ENCODE measurements around the gene MGAT5B.
"Not testable (repeated sequence)": the region's sequence is repeated elsewhere in the genome, so short reads cannot be mapped to it uniquely, and the experiment has no call there.

MGAT5B gene

GRCh38 chr17:76949913-76950695, 81.9 kb downstream of the MGAT5B start:
- DNase-seq (ENCODE audit: low read depth in 2 of 2) = no peak

- no peak for DNase-seq (ENCODE audit: low read depth in 2 of 2)
These were observed 83.2 kb downstream of the MGAT5B start for GRCh38 chr17:76951375-76951905.

GRCh38 chr17:76952402-76952801, 84.2 kb downstream of the MGAT5B start:
- no peak for DNase-seq (ENCODE audit: low read depth in 2 of 2)

- DNase-seq (ENCODE audit: low read depth in 2 of 2) = no peak
These were observed 84.9 kb downstream of the MGAT5B start for GRCh38 chr17:76953066-76953465.

- DNase-seq (ENCODE audit: low read depth in 2 of 2) = no peak
These were observed 85.7 kb downstream of the MGAT5B start for GRCh38 chr17:76953946-76954345.

GRCh38 chr17:76955191-76955590, 87.0 kb downstream of the MGAT5B start:
- no peak for DNase-seq (ENCODE audit: low read depth in 2 of 2)

- no peak for DNase-seq (ENCODE audit: low read depth in 2 of 2)
These were observed 88.8 kb downstream of the MGAT5B start for GRCh38 chr17:76956846-76957540.

- DNase-seq (ENCODE audit: low read depth in 2 of 2) = no peak
These were observed 89.7 kb downstream of the MGAT5B start for GRCh38 chr17:76957678-76958464.

GRCh38 chr17:76958974-76959373, 90.8 kb downstream of the MGAT5B start:
- no peak for DNase-seq (ENCODE audit: low read depth in 2 of 2)

- no peak for DNase-seq (ENCODE audit: low read depth in 2 of 2)
These were observed 93.7 kb downstream of the MGAT5B start for GRCh38 chr17:76961869-76962268.

- DNase-seq (ENCODE audit: low read depth in 2 of 2) = no peak
These were observed 94.7 kb downstream of the MGAT5B start for GRCh38 chr17:76962858-76963257.

- no peak for DNase-seq (ENCODE audit: low read depth in 2 of 2)
These were observed 97.8 kb downstream of the MGAT5B start for GRCh38 chr17:76966016-76966415.

- DNase-seq (ENCODE audit: low read depth in 2 of 2) = no peak
These were observed 98.4 kb downstream of the MGAT5B start for GRCh38 chr17:76966486-76967181.

- no peak for DNase-seq (ENCODE audit: low read depth in 2 of 2)
These were observed 99.6 kb downstream of the MGAT5B start for GRCh38 chr17:76967762-76968161.

GRCh38 chr17:76968707-76969597, 100.7 kb downstream of the MGAT5B start:
- peak in 1 of 2 donors; percentile 23 for DNase-seq (ENCODE audit: low read depth in 2 of 2)

- no peak for DNase-seq (ENCODE audit: low read depth in 2 of 2)
These were observed 101.5 kb downstream of the MGAT5B start for GRCh38 chr17:76969598-76970172.

- DNase-seq (ENCODE audit: low read depth in 2 of 2) = not testable (repeated sequence)
These were observed 102.0 kb downstream of the MGAT5B start for GRCh38 chr17:76970228-76970627.

GRCh38 chr17:76972046-76972641, 103.9 kb downstream of the MGAT5B start:
- no peak for DNase-seq (ENCODE audit: low read depth in 2 of 2)

GRCh38 chr17:76973040-76973439, 104.8 kb downstream of the MGAT5B start:
- no peak for DNase-seq (ENCODE audit: low read depth in 2 of 2)

GRCh38 chr17:76974721-76975120, 106.5 kb downstream of the MGAT5B start:
- no peak for DNase-seq (ENCODE audit: low read depth in 2 of 2)
